Smooth muscle cell (in vitro differentiated cells): ENCODE results near the gene HSD17B3. TPM values are rescaled to one million over a fixed set of nuclear protein-coding genes. Genes with fewer than 3 reads are reported as not detected.

Experiments
- DNase-seq: peaks from one replicate; lab custom pipeline; 2025; ENCODE audit not compliant: unreplicated experiment; lab: John Stamatoyannopoulos, UW
- H2AFZ ChIP-seq: fragments of 200-600 bp; sonication (generic); 2 replicates; pipeline ENCODE4 v1.6.0; 2016; ENCODE audit warnings: antibody characterized with exemption, low read depth, mild to moderate bottlenecking
- H3F3A ChIP-seq: fragments of 200-600 bp; sonication (generic); 2 replicates; pipeline ENCODE4 v1.6.0; 2017; ENCODE audit warnings: antibody characterized with exemption, low read depth
- H3K27ac ChIP-seq: fragments of 200-600 bp; sonication (generic); 2 replicates; pipeline ENCODE4 v1.5.1; 2016; ENCODE audit warnings: low read depth, mild to moderate bottlenecking
- H3K27me3 ChIP-seq: fragments of 200-600 bp; sonication (generic); 2 replicates; pipeline ENCODE4 v1.6.1; 2016; ENCODE audit warnings: low read depth, mild to moderate bottlenecking
- H3K36me3 ChIP-seq: fragments of 200-600 bp; sonication (generic); 2 replicates; pipeline ENCODE4 v1.5.1; 2016; ENCODE audit warnings: low read depth
- H3K4me1 ChIP-seq: fragments of 200-600 bp; sonication (generic); 2 replicates; pipeline ENCODE4 v1.5.1; 2016; ENCODE audit warnings: low read depth
- H3K4me2 ChIP-seq: fragments of 200-600 bp; sonication (generic); 2 replicates; pipeline ENCODE4 v1.6.0; 2016; ENCODE audit warnings: mild to moderate bottlenecking
- H3K4me3 ChIP-seq: fragments of 200-600 bp; sonication (generic); 2 replicates; pipeline ENCODE4 v1.5.1; 2016; ENCODE audit warnings: mild to moderate bottlenecking
- H3K79me2 ChIP-seq: fragments of 200-600 bp; sonication (generic); 2 replicates; pipeline ENCODE4 v1.6.0; 2016; ENCODE audit warnings: low read depth, mild to moderate bottlenecking
- H3K9ac ChIP-seq: fragments of 200-600 bp; sonication (generic); 2 replicates; pipeline ENCODE4 v1.6.0; 2016; ENCODE audit warnings: low read depth
- H3K9me3 ChIP-seq: fragments of 200-600 bp; sonication (generic); replicated peaks from 2 replicates; pipeline ENCODE4 v1.5.1; 2016; ENCODE audit warnings: low read depth
- H4K20me1 ChIP-seq: fragments of 200-600 bp; sonication (generic); 2 replicates; pipeline ENCODE4 v1.6.0; 2016; ENCODE audit warnings: low read depth
- CTCF ChIP-seq: fragments of 200-600 bp; sonication (generic); IDR thresholded peaks from 2 replicates; pipeline ENCODE4 v1.5.1; 2017; ENCODE audit warnings: borderline replicate concordance, mild to moderate bottlenecking, antibody characterized with exemption; ENCODE audit not compliant: insufficient read depth, poor library complexity, severe bottlenecking
- WGBS: methylation state at CpG from one replicate; pipeline ENCODE4 v1.1.7; 2016; ENCODE audit warnings: low lambda C conversion rate; 5-methylcytosine and 5-hydroxymethylcytosine counted together
- polyA plus RNA-seq: library from polyadenylated mRNA; unstranded; fragments of >200 nt; fragmentation: Nextera tagmentation; extraction: Ambion mirVana; gene quantifications from 2 replicates; pipeline ENCODE4 v1.2.1, GENCODE V29; 2016
- total RNA-seq: library from RNA; depleted of rRNA; stranded (reverse); fragments of >200 nt; gene quantifications from 2 replicates; pipeline ENCODE4 v1.2.3, GENCODE V29; 2014

Gene HSD17B3
- total and polyA plus RNA-seq, 2 experiments from 2014 or later: 0.31 to 0.40 TPM

- no peak for DNase-seq
- Histone ChIP-seq H2AFZ (no peak overlapping the region), H3K4me2 (peak overlapping the region; percentile 74), H4K20me1 (no peaks in the 10 kb centered on the region), H3F3A (peaks cover 38% of the 10 kb centered on the region), H3K27ac (peak overlapping the region; percentile 50), H3K4me3 (no peak overlapping the region), H3K9me3 (peaks cover 2% of the 10 kb centered on the region), H3K36me3 (no peaks in the 10 kb centered on the region), H3K27me3 (no peaks in the 10 kb centered on the region), H3K9ac (no peak overlapping the region), H3K79me2 (no peaks in the 10 kb centered on the region), H3K4me1 (peaks cover 21% of the 10 kb centered on the region)
- WGBS: 46% methylated on average over 6 of the region's 6 CpGs
- TF ChIP-seq CTCF: no peak
Observed at GRCh38 chr9:96344458-96345180, 42.6 kb upstream of the HSD17B3 start.

GRCh38 chr9:96343515-96344360 lies 41.8 kb upstream of the HSD17B3 start:
- H2AFZ ChIP-seq: no peak overlapping the region
- DNase-seq: no peak
- peaks cover 2% of the 10 kb centered on the region for H3K9me3 ChIP-seq
- 74% methylated on average over 5 of the region's 5 CpGs for WGBS
- no peaks in the 10 kb centered on the region for H4K20me1 ChIP-seq
- H3K36me3 ChIP-seq: no peaks in the 10 kb centered on the region
- peaks cover 38% of the 10 kb centered on the region for H3F3A ChIP-seq
- no peaks in the 10 kb centered on the region for H3K27me3 ChIP-seq
- H3K27ac ChIP-seq: peak overlapping the region; percentile 50
- TF ChIP-seq CTCF: no peak
- H3K9ac ChIP-seq: no peak overlapping the region
- H3K79me2 ChIP-seq: no peaks in the 10 kb centered on the region
- peak overlapping the region; percentile 74 for H3K4me2 ChIP-seq
- no peak overlapping the region for H3K4me3 ChIP-seq
- peaks cover 26% of the 10 kb centered on the region for H3K4me1 ChIP-seq

GRCh38 chr9:96342571-96343245 lies 40.7 kb upstream of the HSD17B3 start:
- Histone ChIP-seq H3K4me3 (no peak overlapping the region), H3K36me3 (no peaks in the 10 kb centered on the region), H3F3A (peaks cover 38% of the 10 kb centered on the region), H3K4me1 (peaks cover 26% of the 10 kb centered on the region), H4K20me1 (no peaks in the 10 kb centered on the region), H2AFZ (no peak overlapping the region), H3K4me2 (no peak overlapping the region), H3K27me3 (no peaks in the 10 kb centered on the region), H3K27ac (no peak overlapping the region), H3K79me2 (no peaks in the 10 kb centered on the region), H3K9me3 (no peaks in the 10 kb centered on the region), H3K9ac (no peak overlapping the region)
- DNase-seq: no peak
- no peak for TF ChIP-seq CTCF
- WGBS: 65% methylated on average over 20 of the region's 20 CpGs
